ENCODE results near the gene ULK3.

Gene ULK3

GRCh38 chr15:74839526-74840395 is 3.2 kb downstream of the ULK3 start:
- DNase-seq = no peak

GRCh38 chr15:74838746-74839525 is 4.0 kb downstream of the ULK3 start:
- no peak for DNase-seq

GRCh38 chr15:74838137-74838516 is 4.8 kb downstream of the ULK3 start:
- DNase-seq = no peak

- DNase-seq = no peak
These were observed 5.3 kb downstream of the ULK3 start for GRCh38 chr15:74837482-74838136.

- no peak for DNase-seq
These were observed 6.1 kb downstream of the ULK3 start for GRCh38 chr15:74836846-74837245.

GRCh38 chr15:74835312-74835823 is 7.6 kb downstream of the ULK3 start:
- DNase-seq = no peak

GRCh38 chr15:74833376-74834107 is 9.4 kb downstream of the ULK3 start:
- peak; percentile 18 for DNase-seq

- DNase-seq = no peak
These were observed 10.1 kb downstream of the ULK3 start for GRCh38 chr15:74832826-74833225.

- DNase-seq = no peak
These were observed 11.0 kb downstream of the ULK3 start for GRCh38 chr15:74831813-74832495.

- DNase-seq = no peak
These were observed 12.1 kb downstream of the ULK3 start for GRCh38 chr15:74830868-74831267.

GRCh38 chr15:74829991-74830390 is 13.0 kb downstream of the ULK3 start:
- no peak for DNase-seq

GRCh38 chr15:74829486-74829885 is 13.5 kb downstream of the ULK3 start:
- no peak for DNase-seq

- no peak for DNase-seq
These were observed 14.1 kb downstream of the ULK3 start for GRCh38 chr15:74828835-74829234.

GRCh38 chr15:74827614-74828013 is 15.3 kb downstream of the ULK3 start:
- no peak for DNase-seq

- DNase-seq = no peak
These were observed 16.0 kb downstream of the ULK3 start for GRCh38 chr15:74826921-74827320.

GRCh38 chr15:74826364-74826819 is 16.6 kb downstream of the ULK3 start, which contains the start of gene CPLX3:
Gene CPLX3 (plus strand): TSS chr15:74826627. CDS start chr15:74826704, 77 bp downstream.
- DNase-seq = no peak

- DNase-seq = no peak
These were observed 17.1 kb downstream of the ULK3 start for GRCh38 chr15:74825866-74826265.

GRCh38 chr15:74824976-74825375 is 18.0 kb downstream of the ULK3 start:
- no peak for DNase-seq

- no peak for DNase-seq
These were observed 19.6 kb downstream of the ULK3 start for GRCh38 chr15:74823324-74823723.

GRCh38 chr15:74822233-74822632 is 20.7 kb downstream of the ULK3 start:
- DNase-seq = no peak

- no peak for DNase-seq
These were observed 21.2 kb downstream of the ULK3 start for GRCh38 chr15:74821790-74822158.

Measured in GF-D8 (cell line).